GM12878 (cell line): ENCODE data around the gene GPC6. TPM values are rescaled to one million over a fixed set of nuclear protein-coding genes. Genes with fewer than 3 reads are reported as not detected.

Source experiments
- ATAC-seq: fragments of 200-7000 bp; cut with Tn5 transposase; 3 replicates; pipeline ENCODE4 v1.9.1; 2020; ENCODE audit warnings: mild to moderate bottlenecking, moderate library complexity
- BruUV-seq: library from RNA; stranded (reverse); fragments of 400-500 nt; replicated peaks from 2 replicates; lab custom pipeline; 2021; lab: Mats Ljungman, UMichigan
- CTCF ChIA-PET: fragments of 300-600 bp; sonication (Branson Sonifier 250); formaldehyde crosslinking; extraction: SDS; loops from one replicate; lab custom pipeline; 2021; ENCODE audit warnings: inconsistent platforms; lab: Yijun Ruan, JAX
- POLR2A ChIA-PET: fragments of 350-600 bp; formaldehyde crosslinking; extraction: SDS; loops from one replicate; lab custom pipeline; 2021; ENCODE audit warnings: inconsistent platforms; lab: Charles Lee
- RAD21 ChIA-PET: fragments of 300-600 bp; sonication (Branson Sonifier 250); formaldehyde crosslinking; loops from one replicate; lab custom pipeline; 2023; ENCODE audit warnings: antibody characterized with exemption; ENCODE audit not compliant: unreplicated experiment; lab: Charles Lee
- SMC1A ChIA-PET: fragments of 300-600 bp; sonication (Branson Sonifier 250); formaldehyde crosslinking; loops from one replicate; lab custom pipeline; 2023; ENCODE audit not compliant: unreplicated experiment, uncharacterized antibody; lab: Charles Lee
- DNase-seq: peaks from one replicate; pipeline ENCODE4 v3.0.0-alpha.2; 2011; ENCODE audit warnings: low read depth, low spot score
- FAIRE-seq: peaks from 3 replicates; lab custom pipeline; 2011; peaks lifted over from hg19 to GRCh38; lab: Jason Lieb, UNC
- H2AFZ ChIP-seq: 2 replicates; pipeline ENCODE4 v1.6.0; 2011; ENCODE audit warnings: low read depth, low read length, control low read depth; ENCODE audit not compliant: control insufficient read depth
- H3K27ac ChIP-seq: 2 replicates; pipeline ENCODE4 v1.5.1; 2011; ENCODE audit warnings: control low read depth; ENCODE audit not compliant: control insufficient read depth, insufficient read depth
- H3K27me3 ChIP-seq, 2 experiments: replicated peaks in 1 of 2; 2 replicates each; pipeline versions ENCODE4 v1.6.0 to v1.6.1; 2011; ENCODE audit warnings: low read length in 1 of 2; ENCODE audit not compliant: control insufficient read depth in 2 of 2, insufficient read depth in 2 of 2
- H3K36me3 ChIP-seq, 2 experiments: 2 replicates each; pipeline ENCODE4 v1.5.1; 2011; ENCODE audit warnings: low read length in 1 of 2; ENCODE audit not compliant: control insufficient read depth in 2 of 2, insufficient read depth in 2 of 2
- H3K4me1 ChIP-seq: 2 replicates; pipeline ENCODE4 v1.6.1; 2011; ENCODE audit warnings: mild to moderate bottlenecking, low read length, moderate library complexity, mixed read lengths; ENCODE audit not compliant: control insufficient read depth, insufficient read depth
- H3K4me2 ChIP-seq: 2 replicates; pipeline ENCODE4 v1.6.0; 2011; ENCODE audit warnings: control low read depth; ENCODE audit not compliant: control insufficient read depth, insufficient read depth
- H3K4me3 ChIP-seq: fragments of 200-600 bp; sonication (generic); 2 replicates; pipeline ENCODE4 v1.5.1; 2016
- H3K79me2 ChIP-seq: 2 replicates; pipeline ENCODE4 v1.6.0; 2011; ENCODE audit warnings: low read length; ENCODE audit not compliant: control insufficient read depth, insufficient read depth
- H3K9ac ChIP-seq: 2 replicates; pipeline ENCODE4 v1.8.0; 2011; ENCODE audit warnings: low read length, control low read depth, mixed read lengths; ENCODE audit not compliant: control insufficient read depth, insufficient read depth
- H3K9me3 ChIP-seq: replicated peaks from 3 replicates; pipeline ENCODE4 v1.5.1; 2011; ENCODE audit warnings: mild to moderate bottlenecking, low read length; ENCODE audit not compliant: control insufficient read depth, insufficient read depth
- H4K20me1 ChIP-seq: 2 replicates; pipeline ENCODE4 v1.6.0; 2011; ENCODE audit not compliant: control insufficient read depth, insufficient read depth
- IKZF2 ChIP-seq, 2 experiments: fragments of 450-650 bp; IDR thresholded peaks; 2 replicates each; pipeline ENCODE4 v1.6.1; 2017; ENCODE audit warnings: mild to moderate bottlenecking in 2 of 2, moderate library complexity in 2 of 2
- MAX ChIP-seq: IDR thresholded peaks from 2 replicates; pipeline ENCODE4 v1.6.1; 2012; ENCODE audit warnings: low read depth, low read length, improper control_type of control experiment
- MEF2B ChIP-seq: fragments of 450-650 bp; IDR thresholded peaks from 2 replicates; pipeline ENCODE4 v1.6.1; 2018; ENCODE audit warnings: mild to moderate bottlenecking, moderate library complexity; ENCODE audit not compliant: partially characterized antibody, poor library complexity, severe bottlenecking
- NFYB ChIP-seq: IDR thresholded peaks from 2 replicates; pipeline ENCODE4 v1.6.1; 2011; ENCODE audit warnings: low read depth, mild to moderate bottlenecking, low read length, improper control_type of control experiment, moderate library complexity; ENCODE audit not compliant: insufficient read depth
- PKNOX1 ChIP-seq: fragments of 450-650 bp; IDR thresholded peaks from 2 replicates; pipeline ENCODE4 v1.6.1; 2016; ENCODE audit warnings: mild to moderate bottlenecking
- WGBS: methylation state at CpG from one replicate; pipeline ENCODE4 v1.1.6; 2016; ENCODE audit warnings: low lambda C conversion rate; ENCODE audit not compliant: insufficient replicate concordance, insufficient coverage; ENCODE audit errors: missing lambda C conversion rate; 5-methylcytosine and 5-hydroxymethylcytosine counted together
- in situ Hi-C: fragments of 300-500 bp; cut with MboI; formaldehyde crosslinking; loops from 9 replicates; pipeline ENCODE4 v1.14.3; 2018; ENCODE audit warnings: mixed read lengths
- intact Hi-C: fragments of 100-400 bp; cut with micrococcal nuclease; formaldehyde crosslinking; loops from one replicate; pipeline ENCODE4 v1.14.2; 2022; ENCODE audit not compliant: unreplicated experiment
- polyA plus RNA-seq, 11 experiments: library from polyadenylated mRNA; depleted of rRNA in 4 of 11; unstranded in 6 of 11; stranded (reverse) in 5 of 11; fragments of >200 nt; fragmentation: Nextera tagmentation in 4 of 11; fragmentation: Illumina TruSeq in 1 of 11; extraction: Ambion mirVana in 4 of 11; extraction: Trizol in 1 of 11; gene quantifications; 1 replicate in 1 of 11; 2 replicates in 10 of 11; pipeline versions ENCODE4 v1.2.1 to v1.2.3, GENCODE V29; 2011 to 2016; ENCODE audit warnings: inconsistent platforms in 2 of 11, missing spikeins in 2 of 11, low read depth in 1 of 11
- total RNA-seq, 4 experiments: library from RNA; depleted of rRNA in 3 of 4; stranded (reverse); fragments of >200 nt in 3 of 4; fragmentation: Illumina TruSeq in 1 of 4; extraction: Trizol in 1 of 4; gene quantifications; 2 replicates each; pipeline versions ENCODE4 v1.2.1 to v1.2.3, GENCODE V29; 2013 to 2021

GPC6 gene
- total and polyA plus RNA-seq, 10 of the 15 experiments (the other 5 are each of a cell fraction or from before 2014, with no cell fraction given), result 0.03 to 0.04 (median 0.03) TPM; not detected in 7

- TF ChIP-seq PKNOX1 (no peak), MAX (no peak), MEF2B (no peak)
Observed at GRCh38 chr13:93653776-93654175, 427.2 kb downstream of the GPC6 start (continued).

- Histone ChIP-seq H3K27ac (no peak overlapping the region), H4K20me1 (no peaks in the 10 kb centered on the region), H2AFZ (no peak overlapping the region), H3K9me3 (no peaks in the 10 kb centered on the region), H3K9ac (no peak overlapping the region), H3K4me2 (no peak overlapping the region), H3K4me1 (no peaks in the 10 kb centered on the region), H3K27me3 (no peaks in the 10 kb centered on the region), H3K4me3 (no peak overlapping the region), H3K36me3 (no peaks in the 10 kb centered on the region), H3K79me2 (no peaks in the 10 kb centered on the region)
- DNase-seq (no peak), FAIRE-seq (no peak), ATAC-seq (no peak)
- RAD21 ChIA-PET, result no interaction called here
- POLR2A ChIA-PET, result no interaction called here
- BruUV-seq, result no TSS peak
- TF ChIP-seq IKZF2 (IDR thresholded peaks at IDR 0.05) (no peak), NFYB (no peak)
- intact Hi-C loops (no loop called here), in situ Hi-C loops (no loop called here)
- SMC1A ChIA-PET, result no interaction called here
- CTCF ChIA-PET, result no interaction called here
- 0% methylated on average over 1 of the region's 1 CpG for WGBS
Observed at GRCh38 chr13:93655154-93655553, 428.5 kb downstream of the GPC6 start.
